HepG2 (cell line): Measurements from ENCODE around the gene CCDC57. TPM values are rescaled to one million over a fixed set of nuclear protein-coding genes. Genes with fewer than 3 reads are reported as not detected.

ENCODE experiments used
- AHR ChIP-seq: IDR thresholded peaks from 2 replicates; pipeline ENCODE4 v1.6.1; 2018; ENCODE audit warnings: missing genetic modification reagents, missing compliant biosample characterization
- EZH2 ChIP-seq: conservative IDR thresholded peaks from 2 replicates; pipeline ENCODE4 v1.6.1; 2012; ENCODE audit warnings: mild to moderate bottlenecking, low read depth, low read length, moderate library complexity
- FOXO1 ChIP-seq: sonication (generic); formaldehyde crosslinking; IDR thresholded peaks from 2 replicates; pipeline ENCODE4 v1.4.0; 2020; ENCODE audit warnings: missing genetic modification reagents
- HCFC1 ChIP-seq: fragments of 150-350 bp; IDR thresholded peaks from 2 replicates; pipeline ENCODE4 v1.6.1; 2014; ENCODE audit warnings: low read depth, low read length
- HES4 ChIP-seq: sonication (generic); formaldehyde crosslinking; IDR thresholded peaks from 2 replicates; pipeline ENCODE4 v1.9.0; 2021; ENCODE audit warnings: mild to moderate bottlenecking, missing genetic modification reagents, borderline replicate concordance
- JARID2 ChIP-seq: sonication (generic); formaldehyde crosslinking; IDR thresholded peaks from 2 replicates; pipeline ENCODE4 v1.8.1; 2023; ENCODE audit warnings: missing genetic modification reagents, inconsistent platforms; ENCODE audit not compliant: insufficient replicate concordance
- KDM5B ChIP-seq: sonication (generic); formaldehyde crosslinking; IDR thresholded peaks from 2 replicates; pipeline ENCODE4 v1.4.0; 2020; ENCODE audit warnings: missing genetic modification reagents, mild to moderate bottlenecking, borderline replicate concordance
- KDM6A ChIP-seq: IDR thresholded peaks from 2 replicates; pipeline ENCODE4 v1.6.1; 2016; ENCODE audit warnings: low read depth
- MBNL3 ChIP-seq: fragments of 250-450 bp; sonication (Bioruptor Pico); conservative IDR thresholded peaks from 2 replicates; pipeline ENCODE4 v1.8.0; 2022; ENCODE audit warnings: mild to moderate bottlenecking, inconsistent platforms
- MIER3 ChIP-seq: IDR thresholded peaks from 2 replicates; pipeline ENCODE4 v1.6.1; 2016; ENCODE audit warnings: missing compliant biosample characterization, borderline replicate concordance
- PHB2 ChIP-seq: fragments of 450-650 bp; IDR thresholded peaks from 2 replicates; pipeline ENCODE4 v1.6.1; 2018; ENCODE audit not compliant: partially characterized antibody
- RBFOX2 ChIP-seq: fragments of 200-400 bp; formaldehyde crosslinking; IDR thresholded peaks from 2 replicates; pipeline ENCODE4 v1.6.1; 2017; ENCODE audit warnings: low read depth, mild to moderate bottlenecking, low read length
- SMYD3 ChIP-seq: sonication (generic); formaldehyde crosslinking; IDR thresholded peaks from 2 replicates; pipeline ENCODE4 v1.8.1; 2023; ENCODE audit warnings: mild to moderate bottlenecking, missing genetic modification reagents
- SSRP1 ChIP-seq: IDR thresholded peaks from 2 replicates; pipeline ENCODE4 v1.6.1; 2016; ENCODE audit warnings: control low read depth
- TCF7L2 ChIP-seq: IDR thresholded peaks from 2 replicates; pipeline ENCODE4 v1.6.1; 2011; ENCODE audit warnings: mild to moderate bottlenecking, low read depth, low read length, moderate library complexity
- TFAP4 ChIP-seq: sonication (generic); IDR thresholded peaks from 2 replicates; pipeline ENCODE4 v1.6.1; 2016; ENCODE audit warnings: low read depth, borderline replicate concordance
- YY1 ChIP-seq: IDR thresholded peaks from 2 replicates; pipeline ENCODE4 v1.6.1; 2011; ENCODE audit warnings: low read length, low read depth, moderate library complexity, mild to moderate bottlenecking; ENCODE audit not compliant: insufficient read depth, insufficient replicate concordance
- ZBTB1 ChIP-seq: sonication (generic); formaldehyde crosslinking; IDR thresholded peaks from 2 replicates; pipeline ENCODE4 v1.4.0; 2020; ENCODE audit warnings: missing genetic modification reagents, borderline replicate concordance
- ZC3H4 ChIP-seq: sonication (generic); formaldehyde crosslinking; IDR thresholded peaks from 2 replicates; pipeline ENCODE4 v1.4.0; 2020; ENCODE audit warnings: missing genetic modification reagents, borderline replicate concordance
- ZKSCAN5 ChIP-seq: sonication (generic); formaldehyde crosslinking; IDR thresholded peaks from 2 replicates; pipeline ENCODE4 v1.5.1; 2020; ENCODE audit warnings: mild to moderate bottlenecking, missing genetic modification reagents
- ZKSCAN8 ChIP-seq: IDR thresholded peaks from 2 replicates; pipeline ENCODE4 v1.6.1; 2016; ENCODE audit warnings: borderline replicate concordance, missing genetic modification reagents, missing compliant biosample characterization
- ZNF282 ChIP-seq: fragments of 450-650 bp; IDR thresholded peaks from 2 replicates; pipeline ENCODE4 v1.6.1; 2018; ENCODE audit not compliant: partially characterized antibody
- ZNF30 ChIP-seq: sonication (generic); formaldehyde crosslinking; IDR thresholded peaks from 2 replicates; pipeline ENCODE4 v1.5.0; 2020; ENCODE audit warnings: mild to moderate bottlenecking, missing genetic modification reagents
- ZNF343 ChIP-seq: sonication (generic); formaldehyde crosslinking; IDR thresholded peaks from 2 replicates; pipeline ENCODE4 v1.4.0; 2020; ENCODE audit warnings: mild to moderate bottlenecking, missing genetic modification reagents
- ZNF644 ChIP-seq: IDR thresholded peaks from 2 replicates; pipeline ENCODE4 v1.6.1; 2016; ENCODE audit warnings: low read depth
- ZNF782 ChIP-seq: sonication (generic); formaldehyde crosslinking; IDR thresholded peaks from 2 replicates; pipeline ENCODE4 v1.4.0; 2020; ENCODE audit warnings: missing genetic modification reagents, mild to moderate bottlenecking, borderline replicate concordance
- polyA plus RNA-seq, 8 experiments: library from polyadenylated mRNA; depleted of rRNA in 3 of 8; stranded (reverse) in 7 of 8; unstranded in 1 of 8; fragments of >200 nt; fragmentation: Illumina TruSeq in 4 of 8; extraction: Trizol in 4 of 8; gene quantifications; 2 replicates each; pipeline versions ENCODE4 v1.2.1 to v1.2.3, GENCODE V29; 2011 to 2016; ENCODE audit warnings: low read depth in 4 of 8, missing spikeins in 1 of 8, mixed read lengths in 1 of 8; ENCODE audit not compliant: insufficient read depth in 1 of 8
- total RNA-seq, 5 experiments: library from RNA; depleted of rRNA; stranded (reverse); fragments of >200 nt; fragmentation: Illumina TruSeq; extraction: Trizol; gene quantifications; 2 replicates each; pipeline ENCODE4 v1.2.3, GENCODE V29; 2016; ENCODE audit warnings: low read depth in 1 of 5
- TF ChIP-seq, protein P1 (sequence below): fragments of 450-650 bp; IDR thresholded peaks from 2 replicates; pipeline ENCODE4 v1.6.1; 2017; ENCODE audit warnings: mild to moderate bottlenecking

CCDC57 gene
- total and polyA plus RNA-seq, 2 of the 13 experiments (the other 11 are each of a cell fraction or from before 2014, with no cell fraction given), result 59.3 to 59.9 TPM

- TF ChIP-seq TCF7L2 (no peak), KDM6A (no peak), SMYD3 (CRISPR knock-in tag) (no peak; the same call in 1 of the 2 replicates), RBFOX2 (peak; percentile 83), AHR (CRISPR knock-in tag) (0 out of 2 replicates have a peak, but pooled peaks have one; percentile 32), YY1 (peak; percentile 78), MIER3 (CRISPR knock-in tag) (no peak), ZNF282 (no peak), ZNF644 (CRISPR knock-in tag) (no peak), TFAP4 (no peak), ZBTB1 (CRISPR knock-in tag) (no peak), HCFC1 (no peak), MBNL3 (CRISPR knock-in tag) (no peak), EZH2 (no peak), ZNF343 (CRISPR knock-in tag) (no peak; the same call in 1 of the 2 replicates), HES4 (CRISPR knock-in tag) (no peak), ZC3H4 (no peak), PHB2 (no peak), ZNF782 (CRISPR knock-in tag) (no peak), SSRP1 (CRISPR knock-in tag) (no peak), KDM5B (CRISPR knock-in tag) (no peak), ZKSCAN8 (CRISPR knock-in tag) (no peak), FOXO1 (CRISPR knock-in tag) (no peak), ZNF30 (CRISPR knock-in tag) (no peak), ZKSCAN5 (CRISPR knock-in tag) (no peak), JARID2 (no peak)
- TF ChIP-seq, protein P1, sequence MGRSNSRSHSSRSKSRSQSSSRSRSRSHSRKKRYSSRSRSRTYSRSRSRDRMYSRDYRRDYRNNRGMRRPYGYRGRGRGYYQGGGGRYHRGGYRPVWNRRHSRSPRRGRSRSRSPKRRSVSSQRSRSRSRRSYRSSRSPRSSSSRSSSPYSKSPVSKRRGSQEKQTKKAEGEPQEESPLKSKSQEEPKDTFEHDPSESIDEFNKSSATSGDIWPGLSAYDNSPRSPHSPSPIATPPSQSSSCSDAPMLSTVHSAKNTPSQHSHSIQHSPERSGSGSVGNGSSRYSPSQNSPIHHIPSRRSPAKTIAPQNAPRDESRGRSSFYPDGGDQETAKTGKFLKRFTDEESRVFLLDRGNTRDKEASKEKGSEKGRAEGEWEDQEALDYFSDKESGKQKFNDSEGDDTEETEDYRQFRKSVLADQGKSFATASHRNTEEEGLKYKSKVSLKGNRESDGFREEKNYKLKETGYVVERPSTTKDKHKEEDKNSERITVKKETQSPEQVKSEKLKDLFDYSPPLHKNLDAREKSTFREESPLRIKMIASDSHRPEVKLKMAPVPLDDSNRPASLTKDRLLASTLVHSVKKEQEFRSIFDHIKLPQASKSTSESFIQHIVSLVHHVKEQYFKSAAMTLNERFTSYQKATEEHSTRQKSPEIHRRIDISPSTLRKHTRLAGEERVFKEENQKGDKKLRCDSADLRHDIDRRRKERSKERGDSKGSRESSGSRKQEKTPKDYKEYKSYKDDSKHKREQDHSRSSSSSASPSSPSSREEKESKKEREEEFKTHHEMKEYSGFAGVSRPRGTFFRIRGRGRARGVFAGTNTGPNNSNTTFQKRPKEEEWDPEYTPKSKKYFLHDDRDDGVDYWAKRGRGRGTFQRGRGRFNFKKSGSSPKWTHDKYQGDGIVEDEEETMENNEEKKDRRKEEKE, result no peak
These were observed 16.4 kb upstream of the CCDC57 start, which contains the start of gene SLC16A3 (continued) for GRCh38 chr17:82228842-82229697.
